HepG2 (cell line): ENCODE data around the gene GGT1. TPM values are rescaled to one million over a fixed set of nuclear protein-coding genes. Genes with fewer than 3 reads are reported as not detected.
A peak's percentile ranks its signal among the peaks of the same experiment; 100 is the strongest.
"Not testable (repeated sequence)": the region's sequence is repeated elsewhere in the genome, so short reads cannot be mapped to it uniquely, and the experiment has no call there.

Experiments used
- ATAC-seq: fragments of 200-7000 bp; cut with Tn5 transposase; 3 replicates; pipeline ENCODE4 v1.9.1; 2020; ENCODE audit warnings: mild to moderate bottlenecking, moderate library complexity
- BruUV-seq: library from RNA; stranded (reverse); fragments of 400-500 nt; replicated peaks from 2 replicates; lab custom pipeline; 2021; lab: Mats Ljungman, UMichigan
- CTCF ChIA-PET: fragments of 300-600 bp; formaldehyde crosslinking; extraction: SDS; loops from one replicate; lab custom pipeline; 2021; ENCODE audit warnings: low total read pairs, inconsistent platforms, low intra/inter-chr PET ratio; lab: Yijun Ruan, JAX
- POLR2A ChIA-PET: fragments of 350-600 bp; sonication (Branson Sonifier 250); formaldehyde crosslinking; loops from one replicate; lab custom pipeline; 2020; ENCODE audit warnings: antibody characterized with exemption, inconsistent platforms; lab: Yijun Ruan, JAX
- DNase-seq: peaks from one replicate; pipeline ENCODE4 v3.0.0-alpha.2; 2015; ENCODE audit warnings: low spot score
- FAIRE-seq: peaks from 3 replicates; lab custom pipeline; 2011; peaks lifted over from hg19 to GRCh38; lab: Jason Lieb, UNC
- H2AFZ ChIP-seq: one replicate; pipeline ENCODE4 v1.6.1; 2011; ENCODE audit warnings: low read length, inconsistent platforms
- H3K27ac ChIP-seq: fragments of 300-600 bp; 3 replicates; pipeline ENCODE4 v1.8.0; 2011; ENCODE audit warnings: mixed run types, mild to moderate bottlenecking, mixed read lengths, low read length, inconsistent platforms; ENCODE audit not compliant: insufficient read depth; ENCODE audit errors: extremely low read length
- H3K27me3 ChIP-seq, 2 experiments: fragments of 200-600 bp in 1 of 2; 2 replicates in 1 of 2; 3 replicates in 1 of 2; pipeline versions ENCODE4 v1.6.0 to v1.8.0; 2011; ENCODE audit warnings: low read length in 2 of 2, mild to moderate bottlenecking in 2 of 2, moderate library complexity in 2 of 2, inconsistent platforms in 1 of 2; ENCODE audit not compliant: insufficient read depth in 2 of 2, control insufficient read depth in 1 of 2
- H3K36me3 ChIP-seq, 2 experiments: fragments of 200-600 bp in 1 of 2; replicated peaks in 1 of 2; 2 replicates in 1 of 2; 3 replicates in 1 of 2; pipeline versions ENCODE4 v1.5.1 to v1.8.0; 2011; ENCODE audit warnings: low read length in 2 of 2, inconsistent platforms in 1 of 2; ENCODE audit not compliant: insufficient read depth in 2 of 2, control insufficient read depth in 1 of 2
- H3K4me1 ChIP-seq: 2 replicates; pipeline ENCODE4 v1.5.1; 2012; ENCODE audit warnings: low read length, inconsistent platforms; ENCODE audit not compliant: insufficient read depth
- H3K4me2 ChIP-seq: 2 replicates; pipeline ENCODE4 v1.6.0; 2011; ENCODE audit warnings: low read depth, low read length, inconsistent platforms
- H3K4me3 ChIP-seq, 3 experiments: fragments of 200-600 bp in 1 of 3; sonication (generic), shearing (Covaris generic) in 1 of 3; replicated peaks in 1 of 3; 2 replicates each; pipeline ENCODE4 v1.5.1; 2011 to 2016; ENCODE audit warnings: low read length in 3 of 3, inconsistent platforms in 2 of 3, low read depth in 2 of 3, mild to moderate bottlenecking in 2 of 3, control low read depth in 1 of 3, mixed read lengths in 1 of 3; ENCODE audit not compliant: insufficient read depth in 1 of 3
- H3K79me2 ChIP-seq: one replicate; pipeline ENCODE4 v1.6.1; 2011; ENCODE audit warnings: low read length, inconsistent platforms; ENCODE audit not compliant: insufficient read depth
- H3K9ac ChIP-seq: 2 replicates; pipeline ENCODE4 v1.6.0; 2011; ENCODE audit warnings: mild to moderate bottlenecking, low read depth, low read length, inconsistent platforms; ENCODE audit not compliant: insufficient read depth
- H3K9me3 ChIP-seq: 2 replicates; pipeline ENCODE4 v1.5.1; 2012; ENCODE audit warnings: mild to moderate bottlenecking, low read length
- H4K20me1 ChIP-seq: 2 replicates; pipeline ENCODE4 v1.6.0; 2011; ENCODE audit warnings: inconsistent platforms, mild to moderate bottlenecking, low read length, moderate library complexity; ENCODE audit not compliant: insufficient read depth
- CEBPG ChIP-seq: IDR thresholded peaks from 2 replicates; pipeline ENCODE4 v1.6.1; 2016
- GATAD2A ChIP-seq: IDR thresholded peaks from 2 replicates; pipeline ENCODE4 v1.6.1; 2016
- HDAC2 ChIP-seq: sonication (generic); formaldehyde crosslinking; IDR thresholded peaks from 2 replicates; pipeline ENCODE4 v1.4.0; 2020; ENCODE audit warnings: missing genetic modification reagents
- HNF4A ChIP-seq: sonication (generic); formaldehyde crosslinking; IDR thresholded peaks from 2 replicates; pipeline ENCODE4 v1.4.0; 2020; ENCODE audit warnings: missing genetic modification reagents
- HOXA3 ChIP-seq: sonication (generic); formaldehyde crosslinking; IDR thresholded peaks from 2 replicates; pipeline ENCODE4 v1.5.0; 2020; ENCODE audit warnings: missing genetic modification reagents
- MED1 ChIP-seq: sonication (generic); formaldehyde crosslinking; IDR thresholded peaks from 2 replicates; pipeline ENCODE4 v1.4.0; 2020; ENCODE audit warnings: missing genetic modification reagents
- RARA ChIP-seq: IDR thresholded peaks from 2 replicates; pipeline ENCODE4 v1.6.1; 2016; ENCODE audit warnings: missing genetic modification reagents, missing compliant biosample characterization
- SAP130 ChIP-seq: IDR thresholded peaks from 2 replicates; pipeline ENCODE4 v1.6.1; 2016; ENCODE audit warnings: low read depth
- SOX13 ChIP-seq, 3 experiments: fragments of 450-650 bp in 1 of 3; sonication (generic) in 1 of 3; formaldehyde crosslinking in 1 of 3; IDR thresholded peaks in 2 of 3; conservative IDR thresholded peaks in 1 of 3; 2 replicates each; pipeline versions ENCODE4 v1.5.0 to v1.6.1; 2016 to 2020; ENCODE audit warnings: antibody characterized with exemption in 1 of 3, mild to moderate bottlenecking in 1 of 3, missing compliant biosample characterization in 1 of 3, missing genetic modification reagents in 1 of 3, moderate library complexity in 1 of 3
- TFAP4 ChIP-seq: sonication (generic); IDR thresholded peaks from 2 replicates; pipeline ENCODE4 v1.6.1; 2016; ENCODE audit warnings: low read depth, borderline replicate concordance
- ZBTB7B ChIP-seq: sonication (generic); formaldehyde crosslinking; IDR thresholded peaks from 2 replicates; pipeline ENCODE4 v1.4.0; 2020; ENCODE audit warnings: missing genetic modification reagents
- ZNF574 ChIP-seq: sonication (generic); formaldehyde crosslinking; IDR thresholded peaks from 2 replicates; pipeline ENCODE4 v1.4.0; 2020; ENCODE audit warnings: missing genetic modification reagents
- ZNF652 ChIP-seq: IDR thresholded peaks from 2 replicates; pipeline ENCODE4 v1.6.1; 2016; ENCODE audit warnings: low read depth, borderline replicate concordance
- ZNF687 ChIP-seq: sonication (generic); formaldehyde crosslinking; IDR thresholded peaks from 2 replicates; pipeline ENCODE4 v1.5.1; 2020; ENCODE audit warnings: mild to moderate bottlenecking, missing genetic modification reagents, moderate library complexity
- WGBS: methylation state at CpG from one replicate; pipeline ENCODE4 v1.1.6; 2017; ENCODE audit warnings: low lambda C conversion rate; 5-methylcytosine and 5-hydroxymethylcytosine counted together
- in situ Hi-C: cut with HindIII; loops from 2 replicates; pipeline ENCODE4 v1.10.0; 2017; ENCODE audit warnings: low pct_unique_long_range_greater_than_20kb; ENCODE audit not compliant: extremely low pct_ligation_motif_present
- intact Hi-C: fragments of 100-400 bp; cut with micrococcal nuclease; formaldehyde crosslinking; loops from one replicate; pipeline ENCODE4 v1.10.0; 2022; ENCODE audit not compliant: unreplicated experiment
- polyA plus RNA-seq, 8 experiments: library from polyadenylated mRNA; depleted of rRNA in 3 of 8; stranded (reverse) in 7 of 8; unstranded in 1 of 8; fragments of >200 nt; fragmentation: Illumina TruSeq in 4 of 8; extraction: Trizol in 4 of 8; gene quantifications; 2 replicates each; pipeline versions ENCODE4 v1.2.1 to v1.2.3, GENCODE V29; 2011 to 2016; ENCODE audit warnings: low read depth in 4 of 8, missing spikeins in 1 of 8, mixed read lengths in 1 of 8; ENCODE audit not compliant: insufficient read depth in 1 of 8
- total RNA-seq, 5 experiments: library from RNA; depleted of rRNA; stranded (reverse); fragments of >200 nt; fragmentation: Illumina TruSeq; extraction: Trizol; gene quantifications; 2 replicates each; pipeline ENCODE4 v1.2.3, GENCODE V29; 2016; ENCODE audit warnings: low read depth in 1 of 5
- TF ChIP-seq, protein P1 (sequence below): sonication (generic); formaldehyde crosslinking; IDR thresholded peaks from 2 replicates; pipeline ENCODE4 v1.4.0; 2020; ENCODE audit warnings: missing genetic modification reagents

Gene GGT1
- total and polyA plus RNA-seq, 2 of the 13 experiments (the other 11 are each of a cell fraction or from before 2014, with no cell fraction given) = 29.9 to 103 TPM

GRCh38 chr22:24632642-24633041, 29.6 kb downstream of the GGT1 start:
- H2AFZ ChIP-seq; H3K9ac ChIP-seq; ATAC-seq; H4K20me1 ChIP-seq; BruUV-seq; CTCF ChIA-PET; in situ Hi-C loops; FAIRE-seq; H3K27me3 ChIP-seq; DNase-seq; H3K79me2 ChIP-seq; intact Hi-C loops; H3K27ac ChIP-seq; POLR2A ChIA-PET; H3K9me3 ChIP-seq; H3K36me3 ChIP-seq; TF ChIP-seq SOX13 (IDR thresholded peaks at IDR 0.05): not testable (repeated sequence)
- H3K4me1 ChIP-seq = peaks cover 41% of the 10 kb centered on the region
- H3K4me2 ChIP-seq = peak overlapping the region; percentile 73
- WGBS = 20% methylated on average over 1 of the region's 13 CpGs
- H3K4me3 ChIP-seq = peak overlapping the region; percentile 30 to 59 (median 39); a peak in 4 of 6 replicates
- TF ChIP-seq ZNF574 = 0 out of 2 replicates have a peak, but pooled peaks have one; percentile 28
- 0 out of 4 replicates have a peak, but pooled peaks of 1 of the 2 experiments have one; percentile 19 for TF ChIP-seq SOX13 (CRISPR knock-in tag; conservative IDR thresholded peaks at IDR 0.05 in 1 of 2, IDR thresholded peaks at IDR 0.05 in 1 of 2)
- TF ChIP-seq TFAP4 = peak; percentile 91
- peak; percentile 28; the same call in 1 of the 2 replicates for TF ChIP-seq RARA (CRISPR knock-in tag)
- TF ChIP-seq ZNF652 (CRISPR knock-in tag) = peak; percentile 96
- TF ChIP-seq CEBPG (CRISPR knock-in tag) = peak; percentile 68
- TF ChIP-seq GATAD2A = peak; percentile 59
- TF ChIP-seq SAP130 (CRISPR knock-in tag) = peak; percentile 56
- TF ChIP-seq HOXA3 (CRISPR knock-in tag) = peak; percentile 19; the same call in 1 of the 2 replicates
- TF ChIP-seq HNF4A (CRISPR knock-in tag) = peak; percentile 60
- TF ChIP-seq ZBTB7B (CRISPR knock-in tag) = 0 out of 2 replicates have a peak, but pooled peaks have one; percentile 23
- TF ChIP-seq, protein P1, sequence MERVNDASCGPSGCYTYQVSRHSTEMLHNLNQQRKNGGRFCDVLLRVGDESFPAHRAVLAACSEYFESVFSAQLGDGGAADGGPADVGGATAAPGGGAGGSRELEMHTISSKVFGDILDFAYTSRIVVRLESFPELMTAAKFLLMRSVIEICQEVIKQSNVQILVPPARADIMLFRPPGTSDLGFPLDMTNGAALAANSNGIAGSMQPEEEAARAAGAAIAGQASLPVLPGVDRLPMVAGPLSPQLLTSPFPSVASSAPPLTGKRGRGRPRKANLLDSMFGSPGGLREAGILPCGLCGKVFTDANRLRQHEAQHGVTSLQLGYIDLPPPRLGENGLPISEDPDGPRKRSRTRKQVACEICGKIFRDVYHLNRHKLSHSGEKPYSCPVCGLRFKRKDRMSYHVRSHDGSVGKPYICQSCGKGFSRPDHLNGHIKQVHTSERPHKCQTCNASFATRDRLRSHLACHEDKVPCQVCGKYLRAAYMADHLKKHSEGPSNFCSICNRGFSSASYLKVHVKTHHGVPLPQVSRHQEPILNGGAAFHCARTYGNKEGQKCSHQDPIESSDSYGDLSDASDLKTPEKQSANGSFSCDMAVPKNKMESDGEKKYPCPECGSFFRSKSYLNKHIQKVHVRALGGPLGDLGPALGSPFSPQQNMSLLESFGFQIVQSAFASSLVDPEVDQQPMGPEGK (CRISPR knock-in tag) = 0 out of 2 replicates have a peak, but pooled peaks have one; percentile 40
- TF ChIP-seq MED1 (CRISPR knock-in tag) = 0 out of 2 replicates have a peak, but pooled peaks have one; percentile 12
- 0 out of 2 replicates have a peak, but pooled peaks have one; percentile 29 for TF ChIP-seq HDAC2
- 0 out of 2 replicates have a peak, but pooled peaks have one; percentile 37 for TF ChIP-seq ZNF687 (CRISPR knock-in tag)
